Heart left ventricle (tissue), 13 donors: ENCODE measurements around the gene ZBTB3.

Experiments
- POLR2A ChIP-seq, 2 donors: fragments of 450-650 bp; IDR thresholded peaks; one replicate each; pipeline ENCODE4 v1.6.1; 2017; ENCODE audit warnings: antibody characterized with exemption in 2 of 2, mild to moderate bottlenecking in 2 of 2, moderate library complexity in 2 of 2
- TF ChIP-seq, protein P1 (sequence below), 12 donors: fragments of 200-600 bp; sonication (generic) in 4 of 12; IDR thresholded peaks; one replicate each; pipeline versions ENCODE4 v1.5.0 to v1.8.0; 2018 to 2022; ENCODE audit warnings: antibody characterized with exemption in 12 of 12, mild to moderate bottlenecking in 5 of 12
- donor health status: ischemic (EF 13 %, LVEDD 7.1; RV severe dilation, severe dysfunction).
- donor health status: DM: no; HTN: yes; CAD: no.
- donor health status: DM: no; HTN: no; CAD: no.
- donor health status: ischemic (EF 25% LVEDD 6.9; RV normal size, moderate dysfunction).
- donor health status: ischemic (EF 25% LVEDD 5.7; RV mildly dilated, moderate dysfunction).
- donor health status: ischemic (EF 35%, LVEDD 5.7; RV mildly dilated, moderate dysfunction).
- donor health status: nonischemic (EF 11% LVEDD 7.7; RV severe dilation, severe dysfunction).
- donor health status: DM: yes; HTN: yes; CAD: no.
- donor health status: PGD.
- donor health status: ischemic (EF 29% LVEDD 5.4; RV normal size, mild dysfunction).
- donor health status: nonischemic (EF 23%, LVEDD 6.1; RV moderate dilation, normal function).

DNA sequence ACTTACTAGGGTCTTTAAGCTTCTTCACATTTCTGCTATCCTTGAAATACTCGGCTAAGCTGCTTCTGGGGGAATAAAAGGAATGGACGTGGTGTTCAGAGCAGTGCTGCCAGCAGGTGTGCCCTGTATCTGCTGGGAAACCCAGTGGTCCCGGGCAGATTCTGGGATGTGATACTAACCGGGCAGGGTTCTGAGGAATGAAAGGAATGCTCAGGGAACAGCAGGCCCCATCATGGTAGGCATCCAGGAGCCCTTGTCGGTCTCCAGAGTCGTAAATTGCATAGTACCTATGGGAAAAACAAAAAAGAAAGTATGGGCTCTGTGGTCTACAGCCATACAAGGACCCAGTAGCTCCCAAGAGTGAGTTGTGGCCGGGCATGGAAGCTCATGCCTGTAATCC lies 42.3 kb upstream of the ZBTB3 start:
- TF ChIP-seq, protein P1, sequence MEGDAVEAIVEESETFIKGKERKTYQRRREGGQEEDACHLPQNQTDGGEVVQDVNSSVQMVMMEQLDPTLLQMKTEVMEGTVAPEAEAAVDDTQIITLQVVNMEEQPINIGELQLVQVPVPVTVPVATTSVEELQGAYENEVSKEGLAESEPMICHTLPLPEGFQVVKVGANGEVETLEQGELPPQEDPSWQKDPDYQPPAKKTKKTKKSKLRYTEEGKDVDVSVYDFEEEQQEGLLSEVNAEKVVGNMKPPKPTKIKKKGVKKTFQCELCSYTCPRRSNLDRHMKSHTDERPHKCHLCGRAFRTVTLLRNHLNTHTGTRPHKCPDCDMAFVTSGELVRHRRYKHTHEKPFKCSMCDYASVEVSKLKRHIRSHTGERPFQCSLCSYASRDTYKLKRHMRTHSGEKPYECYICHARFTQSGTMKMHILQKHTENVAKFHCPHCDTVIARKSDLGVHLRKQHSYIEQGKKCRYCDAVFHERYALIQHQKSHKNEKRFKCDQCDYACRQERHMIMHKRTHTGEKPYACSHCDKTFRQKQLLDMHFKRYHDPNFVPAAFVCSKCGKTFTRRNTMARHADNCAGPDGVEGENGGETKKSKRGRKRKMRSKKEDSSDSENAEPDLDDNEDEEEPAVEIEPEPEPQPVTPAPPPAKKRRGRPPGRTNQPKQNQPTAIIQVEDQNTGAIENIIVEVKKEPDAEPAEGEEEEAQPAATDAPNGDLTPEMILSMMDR (IDR thresholded peaks at IDR 0.05) = no peak
- no peak for TF ChIP-seq POLR2A (IDR thresholded peaks at IDR 0.05)
